Kidney (tissue), 14 donors: Measurements from ENCODE around the gene SCAP. TPM values are rescaled to one million over a fixed set of nuclear protein-coding genes. Genes with fewer than 3 reads are reported as not detected.

Experiments
- DNase-seq, 5 donors: peaks; one replicate each; pipeline ENCODE4 v3.0.0-alpha.2; 2013 to 2020
- FAIRE-seq: peaks from 2 replicates; lab custom pipeline; 2012; peaks lifted over from hg19 to GRCh38; lab: Jason Lieb, UNC
- H3K27ac ChIP-seq, 2 donors: one replicate each; pipeline ENCODE4 v1.7.0; 2013; ENCODE audit warnings: low read depth in 2 of 2, low read length in 2 of 2, inconsistent platforms in 1 of 2
- H3K27me3 ChIP-seq: one replicate; pipeline ENCODE4 v1.7.1; 2013; ENCODE audit warnings: low read length, inconsistent platforms; ENCODE audit not compliant: control insufficient read depth, insufficient read depth
- H3K36me3 ChIP-seq, 3 donors: one replicate each; pipeline versions ENCODE4 v1.7.0 to v1.7.1; 2013; ENCODE audit warnings: low read length in 3 of 3, control low read depth in 1 of 3, inconsistent platforms in 1 of 3; ENCODE audit not compliant: insufficient read depth in 3 of 3, control insufficient read depth in 2 of 3
- H3K4me1 ChIP-seq, 3 donors: one replicate each; pipeline versions ENCODE4 v1.7.0 to v1.7.1; 2013; ENCODE audit warnings: low read length in 3 of 3, inconsistent platforms in 1 of 3, low read depth in 1 of 3; ENCODE audit not compliant: control insufficient read depth in 2 of 3, insufficient read depth in 2 of 3
- H3K4me3 ChIP-seq, 3 donors: one replicate each; pipeline versions ENCODE4 v1.7.0 to v1.8.1; 2013; ENCODE audit warnings: low read length in 3 of 3, control low read depth in 1 of 3, inconsistent platforms in 1 of 3
- H3K9ac ChIP-seq, 3 donors: one replicate each; pipeline versions ENCODE4 v1.7.0 to v1.7.1; 2013; ENCODE audit warnings: low read length in 3 of 3, control low read depth in 1 of 3, inconsistent platforms in 1 of 3
- H3K9me3 ChIP-seq, 3 donors: one replicate each; pipeline versions ENCODE4 v1.7.0 to v1.7.1; 2013; ENCODE audit warnings: low read length in 3 of 3, control low read depth in 1 of 3, inconsistent platforms in 1 of 3; ENCODE audit not compliant: control insufficient read depth in 2 of 3, insufficient read depth in 1 of 3
- intact Hi-C: fragments of 100-400 bp; cut with DNase I; formaldehyde crosslinking; loops from one replicate; pipeline ENCODE4 v1.11.1; 2022
- polyA plus RNA-seq: library from polyadenylated mRNA; stranded (reverse); fragments of 350-450 nt; fragmentation: Illumina TruSeq; extraction: RNeasy Lipid Tissue Mini Kit (QIAGEN cat#74804); gene quantifications from one replicate; pipeline ENCODE4 v1.2.3, GENCODE V29; 2014; ENCODE audit warnings: low read depth, low replicate concordance; ENCODE audit not compliant: insufficient read depth
- total RNA-seq: library from RNA; stranded (reverse); fragmentation: NEBNext Ultra II Directional; extraction: Animal tissue kit (Norgen Biotek cat#: 25700); gene quantifications from one replicate; pipeline ENCODE4 v1.2.1, GENCODE V29; 2021
- TF ChIP-seq, protein P1 (sequence below): IDR thresholded peaks from 3 replicates; pipeline ENCODE4 v1.5.1; 2012; ENCODE audit warnings: mild to moderate bottlenecking, moderate library complexity, borderline replicate concordance; ENCODE audit not compliant: insufficient read depth; ENCODE audit errors: extremely low read depth
- donor health status: control.
- donor health status: control.
- donor health status: control.
- donor health status: control.
- donor health status: control.
- donor health status: DM: yes; HTN: yes; CAD: no.
- donor health status: Normal renal cell carcinoma (clear cell type).

The SCAP gene
- total and polyA plus RNA-seq, 2 donors from 2014 or later, result 47.3 to 85.1 TPM

DNA sequence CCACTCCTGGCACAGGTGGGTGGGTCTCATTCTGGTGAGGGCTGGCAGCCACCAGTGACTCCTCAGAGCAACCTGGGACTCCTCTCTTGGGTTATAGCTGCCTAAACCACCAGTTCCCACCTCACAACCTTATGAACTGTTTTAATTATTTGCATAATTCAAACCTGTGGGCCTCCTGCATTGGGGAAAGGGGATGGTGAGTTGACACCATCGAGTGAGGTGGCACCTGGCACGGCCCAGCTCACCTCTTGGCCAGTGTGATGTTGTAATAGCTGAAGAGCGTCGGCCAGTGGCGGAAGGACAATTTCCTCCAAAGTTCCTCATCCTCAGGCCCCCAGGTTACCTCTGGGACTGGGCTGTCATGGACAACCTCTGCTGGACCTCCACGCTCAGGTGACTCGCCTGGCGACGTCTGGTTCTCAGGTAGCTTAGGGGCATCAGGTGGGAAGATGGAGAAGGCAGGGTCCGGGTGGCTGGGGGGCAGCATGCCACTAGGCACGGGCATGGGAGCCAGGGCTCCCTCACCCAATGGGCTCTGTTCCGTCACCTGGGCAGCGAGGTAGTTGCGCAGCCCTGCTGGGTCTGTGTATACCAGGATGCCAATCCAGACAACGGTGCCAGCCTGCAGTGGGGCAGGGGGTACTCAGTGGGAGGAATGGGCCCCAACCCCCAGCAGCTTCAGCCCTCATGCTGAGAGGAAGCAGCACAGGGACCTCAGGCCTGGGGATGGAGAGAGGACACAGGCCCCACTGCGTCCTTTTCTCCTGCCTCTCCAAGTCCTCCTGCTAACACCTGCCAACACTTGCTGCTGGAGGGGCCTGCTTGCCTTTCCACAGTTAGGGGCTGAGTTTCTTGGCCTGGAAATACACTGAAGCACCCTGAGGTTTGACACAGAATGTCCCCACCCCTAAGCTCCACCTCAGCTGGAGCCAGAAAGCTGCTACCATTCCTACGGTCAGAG is 56.4 kb downstream of the SCAP start:
- H3K4me1 ChIP-seq, result peaks cover 0 to 20% (median 13%) of the 10 kb centered on the region in 3 donors
- FAIRE-seq, result no peak
- H3K27ac ChIP-seq, result no peak overlapping the region
- no peaks in the 10 kb centered on the region for H3K27me3 ChIP-seq
- H3K4me3 ChIP-seq, result no peak overlapping the region
- no peak overlapping the region for H3K9ac ChIP-seq
- TF ChIP-seq, protein P1, sequence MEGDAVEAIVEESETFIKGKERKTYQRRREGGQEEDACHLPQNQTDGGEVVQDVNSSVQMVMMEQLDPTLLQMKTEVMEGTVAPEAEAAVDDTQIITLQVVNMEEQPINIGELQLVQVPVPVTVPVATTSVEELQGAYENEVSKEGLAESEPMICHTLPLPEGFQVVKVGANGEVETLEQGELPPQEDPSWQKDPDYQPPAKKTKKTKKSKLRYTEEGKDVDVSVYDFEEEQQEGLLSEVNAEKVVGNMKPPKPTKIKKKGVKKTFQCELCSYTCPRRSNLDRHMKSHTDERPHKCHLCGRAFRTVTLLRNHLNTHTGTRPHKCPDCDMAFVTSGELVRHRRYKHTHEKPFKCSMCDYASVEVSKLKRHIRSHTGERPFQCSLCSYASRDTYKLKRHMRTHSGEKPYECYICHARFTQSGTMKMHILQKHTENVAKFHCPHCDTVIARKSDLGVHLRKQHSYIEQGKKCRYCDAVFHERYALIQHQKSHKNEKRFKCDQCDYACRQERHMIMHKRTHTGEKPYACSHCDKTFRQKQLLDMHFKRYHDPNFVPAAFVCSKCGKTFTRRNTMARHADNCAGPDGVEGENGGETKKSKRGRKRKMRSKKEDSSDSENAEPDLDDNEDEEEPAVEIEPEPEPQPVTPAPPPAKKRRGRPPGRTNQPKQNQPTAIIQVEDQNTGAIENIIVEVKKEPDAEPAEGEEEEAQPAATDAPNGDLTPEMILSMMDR, result no peak
- intact Hi-C loops, result no loop called here
- H3K9me3 ChIP-seq, result no peaks in the 10 kb centered on the region
- H3K36me3 ChIP-seq, result peaks cover 0 to 26% (median 12%) of the 10 kb centered on the region in 3 donors
- DNase-seq, result no peak

GRCh38 chr3:47418167-47419082 is 57.3 kb downstream of the SCAP start:
- Histone ChIP-seq H3K4me3 (no peak overlapping the region), H3K9ac (no peak overlapping the region), H3K27me3 (no peaks in the 10 kb centered on the region), H3K4me1 (peaks cover 0 to 20% (median 13%) of the 10 kb centered on the region in 3 donors), H3K27ac (no peak overlapping the region), H3K36me3 (peaks cover under 1 to 33% (median 14%) of the 10 kb centered on the region in 3 donors), H3K9me3 (no peaks in the 10 kb centered on the region)
- no peak for DNase-seq
- TF ChIP-seq, protein P1, result no peak
- intact Hi-C loops, result no loop called here
- FAIRE-seq, result no peak

DNA sequence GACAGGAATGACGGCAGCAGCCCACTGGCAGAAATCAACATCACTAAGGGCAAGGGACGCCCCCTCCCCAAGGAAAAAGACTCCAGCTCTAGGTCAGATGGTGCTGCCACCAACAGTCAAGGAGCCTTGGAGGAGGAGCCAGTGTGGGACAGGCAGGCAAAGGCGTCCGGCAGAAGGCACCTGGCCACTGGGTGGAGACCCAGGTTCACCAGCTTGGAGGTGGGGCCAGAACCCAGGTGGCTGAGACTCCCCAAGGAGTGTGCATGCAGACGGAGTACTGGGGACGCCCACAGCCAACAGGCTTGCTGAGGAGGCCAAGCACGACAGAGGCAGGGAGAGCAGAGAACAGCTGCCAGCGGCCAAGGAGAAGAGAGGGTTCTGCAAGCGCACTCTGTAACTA is 59.7 kb downstream of the SCAP start:
- FAIRE-seq (no peak), DNase-seq (no peak)
- H3K9ac ChIP-seq, result no peak overlapping the region
- TF ChIP-seq, protein P1, result no peak
- H3K27ac ChIP-seq, result no peak overlapping the region
- H3K4me3 ChIP-seq, result no peak overlapping the region
- no peaks in the 10 kb centered on the region for H3K27me3 ChIP-seq
- intact Hi-C loops, result no loop called here
- H3K36me3 ChIP-seq, result peaks cover 3 to 42% (median 16%) of the 10 kb centered on the region in 3 donors
- H3K9me3 ChIP-seq, result no peaks in the 10 kb centered on the region
- H3K4me1 ChIP-seq, result peaks cover 0 to 3% (median 0%) of the 10 kb centered on the region in 3 donors
